HEK293 (cell line): ENCODE results near the gene CACNA1F.
A peak's percentile ranks its signal among the peaks of the same experiment; 100 is the strongest.

ENCODE experiments used
- EGR2 ChIP-seq: fragments of 450-650 bp; formaldehyde crosslinking; IDR thresholded peaks from 2 replicates; pipeline ENCODE4 v1.5.1; 2016; ENCODE audit warnings: low read depth, missing biosample characterization, missing genetic modification characterization
- GLIS1 ChIP-seq: fragments of 450-650 bp; formaldehyde crosslinking; IDR thresholded peaks from 2 replicates; pipeline ENCODE4 v1.5.1; 2016; ENCODE audit warnings: missing biosample characterization, missing genetic modification characterization
- IKZF3 ChIP-seq: fragments of 450-650 bp; IDR thresholded peaks from 2 replicates; pipeline ENCODE4 v1.5.0; 2018; ENCODE audit warnings: missing biosample characterization, mild to moderate bottlenecking, missing genetic modification characterization, moderate library complexity
- KLF9 ChIP-seq: fragments of 450-650 bp; formaldehyde crosslinking; IDR thresholded peaks from 2 replicates; pipeline ENCODE4 v1.5.1; 2016; ENCODE audit warnings: missing biosample characterization, missing genetic modification characterization, low read depth
- REPIN1 ChIP-seq: fragments of 450-650 bp; formaldehyde crosslinking; IDR thresholded peaks from 2 replicates; pipeline ENCODE4 v1.5.1; 2017; ENCODE audit warnings: missing biosample characterization, missing genetic modification characterization, low read depth
- SP3 ChIP-seq: fragments of 450-650 bp; formaldehyde crosslinking; IDR thresholded peaks from 2 replicates; pipeline ENCODE4 v1.5.1; 2016; ENCODE audit warnings: missing biosample characterization, missing genetic modification characterization
- SP7 ChIP-seq: fragments of 450-650 bp; formaldehyde crosslinking; IDR thresholded peaks from 2 replicates; pipeline ENCODE4 v1.5.1; 2016; ENCODE audit warnings: missing biosample characterization, missing genetic modification characterization
- ZBTB21 ChIP-seq: fragments of 450-650 bp; formaldehyde crosslinking; IDR thresholded peaks from 2 replicates; pipeline ENCODE4 v1.5.1; 2017; ENCODE audit warnings: missing biosample characterization, missing genetic modification characterization
- ZNF138 ChIP-seq: fragments of 450-650 bp; formaldehyde crosslinking; IDR thresholded peaks from 2 replicates; pipeline ENCODE4 v1.5.1; 2016; ENCODE audit warnings: missing biosample characterization, missing genetic modification characterization, borderline replicate concordance
- ZNF157 ChIP-seq: fragments of 450-650 bp; formaldehyde crosslinking; IDR thresholded peaks from 2 replicates; pipeline ENCODE4 v1.5.1; 2016; ENCODE audit warnings: missing biosample characterization, missing genetic modification characterization
- ZNF169 ChIP-seq: fragments of 450-650 bp; formaldehyde crosslinking; IDR thresholded peaks from 2 replicates; pipeline ENCODE4 v1.5.1; 2016; ENCODE audit warnings: missing biosample characterization, missing genetic modification characterization
- ZNF23 ChIP-seq: fragments of 450-650 bp; formaldehyde crosslinking; IDR thresholded peaks from 2 replicates; pipeline ENCODE4 v1.5.1; 2016; ENCODE audit warnings: missing biosample characterization, missing genetic modification characterization, borderline replicate concordance
- ZNF354C ChIP-seq: fragments of 450-650 bp; formaldehyde crosslinking; IDR thresholded peaks from 2 replicates; pipeline ENCODE4 v1.5.1; 2016; ENCODE audit warnings: missing biosample characterization, missing genetic modification characterization, low read depth, borderline replicate concordance
- ZNF394 ChIP-seq: fragments of 450-650 bp; formaldehyde crosslinking; IDR thresholded peaks from 2 replicates; pipeline ENCODE4 v1.5.1; 2016; ENCODE audit warnings: missing biosample characterization, missing genetic modification characterization, mild to moderate bottlenecking, moderate library complexity, borderline replicate concordance
- ZNF404 ChIP-seq: fragments of 450-650 bp; formaldehyde crosslinking; IDR thresholded peaks from 2 replicates; pipeline ENCODE4 v1.5.1; 2017; ENCODE audit warnings: missing biosample characterization, missing genetic modification characterization
- ZNF555 ChIP-seq: fragments of 450-650 bp; formaldehyde crosslinking; conservative IDR thresholded peaks from 2 replicates; pipeline ENCODE4 v1.5.1; 2017; ENCODE audit warnings: missing biosample characterization, mild to moderate bottlenecking, missing genetic modification characterization, inconsistent platforms
- ZNF561 ChIP-seq: fragments of 450-650 bp; IDR thresholded peaks from 2 replicates; pipeline ENCODE4 v1.5.1; 2018; ENCODE audit warnings: missing biosample characterization, missing genetic modification characterization, borderline replicate concordance
- ZNF585B ChIP-seq: fragments of 450-650 bp; formaldehyde crosslinking; IDR thresholded peaks from 2 replicates; pipeline ENCODE4 v1.5.1; 2016; ENCODE audit warnings: missing biosample characterization, missing genetic modification characterization
- ZNF610 ChIP-seq: fragments of 450-650 bp; formaldehyde crosslinking; IDR thresholded peaks from 2 replicates; pipeline ENCODE4 v1.5.1; 2016; ENCODE audit warnings: missing biosample characterization, missing genetic modification characterization, borderline replicate concordance
- ZNF670 ChIP-seq: fragments of 450-650 bp; formaldehyde crosslinking; IDR thresholded peaks from 2 replicates; pipeline ENCODE4 v1.5.1; 2016; ENCODE audit warnings: missing biosample characterization, missing genetic modification characterization, low read depth
- TF ChIP-seq, protein P1 (sequence below): fragments of 450-650 bp; formaldehyde crosslinking; IDR thresholded peaks from 2 replicates; pipeline ENCODE4 v1.5.1; 2016; ENCODE audit warnings: missing biosample characterization, missing genetic modification characterization
- TF ChIP-seq, protein P2 (sequence below): fragments of 450-650 bp; formaldehyde crosslinking; optimal IDR thresholded peaks from 2 replicates; pipeline ENCODE3; 2016; ENCODE audit warnings: missing biosample characterization, mild to moderate bottlenecking, missing genetic modification characterization
- TF ChIP-seq, protein P3 (sequence below): fragments of 450-650 bp; formaldehyde crosslinking; IDR thresholded peaks from 2 replicates; pipeline ENCODE4 v1.5.1; 2016; ENCODE audit warnings: missing biosample characterization, missing genetic modification characterization
- TF ChIP-seq, protein P4 (sequence below): fragments of 450-650 bp; formaldehyde crosslinking; IDR thresholded peaks from 2 replicates; pipeline ENCODE4 v1.5.1; 2016; ENCODE audit warnings: missing biosample characterization, missing genetic modification characterization
- TF ChIP-seq, protein P5 (sequence below): fragments of 450-650 bp; formaldehyde crosslinking; IDR thresholded peaks from 2 replicates; pipeline ENCODE4; 2016; ENCODE audit warnings: missing biosample characterization, missing genetic modification characterization
- TF ChIP-seq, protein P6 (sequence below): fragments of 450-650 bp; formaldehyde crosslinking; IDR thresholded peaks from 2 replicates; pipeline ENCODE4 v1.5.1; 2016; ENCODE audit warnings: missing biosample characterization, missing genetic modification characterization

CACNA1F gene

DNA sequence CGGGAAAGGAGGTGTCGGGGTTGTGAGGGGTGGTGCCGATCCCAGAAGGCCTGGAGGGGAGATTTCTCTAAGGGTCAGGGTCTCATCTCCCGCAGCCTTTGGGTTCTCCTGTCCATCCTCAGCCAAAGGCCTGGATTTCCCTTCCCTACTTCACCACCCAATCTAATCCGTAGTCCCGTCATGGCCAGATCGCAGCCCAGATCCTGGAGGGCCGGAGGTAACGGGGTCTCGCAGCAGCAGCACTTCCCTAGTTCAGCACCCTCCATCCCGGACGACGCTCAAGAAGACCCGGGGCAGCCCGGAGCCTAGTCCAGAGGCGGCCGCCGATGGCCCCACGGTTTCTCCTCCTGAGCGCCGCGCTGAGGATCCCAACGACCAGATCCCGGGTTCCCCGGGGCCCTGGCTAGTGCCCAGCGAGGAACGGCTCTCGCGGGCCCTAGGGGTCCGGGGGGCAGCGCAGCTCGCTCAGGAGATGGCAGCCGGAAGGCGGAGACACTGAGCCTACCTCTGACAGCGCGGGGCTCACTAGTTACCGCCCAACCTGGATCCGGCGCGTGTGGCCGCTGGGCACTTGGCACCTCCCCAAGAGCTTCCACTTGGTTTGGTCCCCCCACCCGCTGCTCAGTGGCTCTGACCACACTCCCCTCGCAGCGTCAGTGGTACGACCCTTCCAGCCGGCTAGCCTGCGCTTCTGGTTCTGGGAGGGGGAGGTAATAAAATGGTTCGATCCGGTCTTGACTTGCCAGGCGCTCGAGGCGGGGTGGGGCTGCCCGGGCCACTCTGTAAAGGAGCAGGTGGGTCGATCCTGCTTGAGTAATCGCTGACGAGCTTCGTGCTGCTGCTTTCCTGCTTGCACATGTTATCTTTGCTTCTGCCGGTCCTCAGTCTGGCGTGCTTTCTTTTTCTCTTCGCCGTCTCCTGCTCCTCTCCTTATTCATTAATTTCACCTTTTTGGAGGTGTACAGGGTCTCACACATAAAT, 66.9 kb downstream of the CACNA1F start (continued):
- TF ChIP-seq IKZF3 (tag by site-specific recombination) (0 out of 2 replicates have a peak, but pooled peaks have one; percentile 48), ZNF354C (tag by site-specific recombination) (no peak), EGR2 (0 out of 2 replicates have a peak, but pooled peaks have one; percentile 21), KLF9 (tag by site-specific recombination) (peak; percentile 60; the same call in 1 of the 2 replicates), ZNF561 (tag by site-specific recombination) (peak; percentile 50), ZNF404 (tag by site-specific recombination) (no peak), REPIN1 (no peak), ZNF169 (tag by site-specific recombination) (no peak), ZBTB21 (no peak), ZNF394 (tag by site-specific recombination) (peak; percentile 37; the same call in 1 of the 2 replicates), ZNF670 (tag by site-specific recombination) (no peak), ZNF610 (peak; percentile 66; the same call in 1 of the 2 replicates), ZNF23 (tag by site-specific recombination) (no peak), SP3 (peak; percentile 75), GLIS1 (tag by site-specific recombination) (peak; percentile 88), ZNF138 (tag by site-specific recombination) (no peak), ZNF157 (tag by site-specific recombination) (no peak), SP7 (tag by site-specific recombination) (peak; percentile 85; the same call in 1 of the 2 replicates), ZNF585B (tag by site-specific recombination) (no peak), ZNF555 (tag by site-specific recombination) (no peak)
- TF ChIP-seq, protein P1, sequence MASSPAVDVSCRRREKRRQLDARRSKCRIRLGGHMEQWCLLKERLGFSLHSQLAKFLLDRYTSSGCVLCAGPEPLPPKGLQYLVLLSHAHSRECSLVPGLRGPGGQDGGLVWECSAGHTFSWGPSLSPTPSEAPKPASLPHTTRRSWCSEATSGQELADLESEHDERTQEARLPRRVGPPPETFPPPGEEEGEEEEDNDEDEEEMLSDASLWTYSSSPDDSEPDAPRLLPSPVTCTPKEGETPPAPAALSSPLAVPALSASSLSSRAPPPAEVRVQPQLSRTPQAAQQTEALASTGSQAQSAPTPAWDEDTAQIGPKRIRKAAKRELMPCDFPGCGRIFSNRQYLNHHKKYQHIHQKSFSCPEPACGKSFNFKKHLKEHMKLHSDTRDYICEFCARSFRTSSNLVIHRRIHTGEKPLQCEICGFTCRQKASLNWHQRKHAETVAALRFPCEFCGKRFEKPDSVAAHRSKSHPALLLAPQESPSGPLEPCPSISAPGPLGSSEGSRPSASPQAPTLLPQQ: peak; percentile 89
- TF ChIP-seq, protein P2, sequence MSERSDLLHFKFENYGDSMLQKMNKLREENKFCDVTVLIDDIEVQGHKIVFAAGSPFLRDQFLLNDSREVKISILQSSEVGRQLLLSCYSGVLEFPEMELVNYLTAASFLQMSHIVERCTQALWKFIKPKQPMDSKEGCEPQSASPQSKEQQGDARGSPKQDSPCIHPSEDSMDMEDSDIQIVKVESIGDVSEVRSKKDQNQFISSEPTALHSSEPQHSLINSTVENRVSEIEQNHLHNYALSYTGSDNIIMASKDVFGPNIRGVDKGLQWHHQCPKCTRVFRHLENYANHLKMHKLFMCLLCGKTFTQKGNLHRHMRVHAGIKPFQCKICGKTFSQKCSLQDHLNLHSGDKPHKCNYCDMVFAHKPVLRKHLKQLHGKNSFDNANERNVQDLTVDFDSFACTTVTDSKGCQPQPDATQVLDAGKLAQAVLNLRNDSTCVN: peak; percentile 85
- TF ChIP-seq, protein P3, sequence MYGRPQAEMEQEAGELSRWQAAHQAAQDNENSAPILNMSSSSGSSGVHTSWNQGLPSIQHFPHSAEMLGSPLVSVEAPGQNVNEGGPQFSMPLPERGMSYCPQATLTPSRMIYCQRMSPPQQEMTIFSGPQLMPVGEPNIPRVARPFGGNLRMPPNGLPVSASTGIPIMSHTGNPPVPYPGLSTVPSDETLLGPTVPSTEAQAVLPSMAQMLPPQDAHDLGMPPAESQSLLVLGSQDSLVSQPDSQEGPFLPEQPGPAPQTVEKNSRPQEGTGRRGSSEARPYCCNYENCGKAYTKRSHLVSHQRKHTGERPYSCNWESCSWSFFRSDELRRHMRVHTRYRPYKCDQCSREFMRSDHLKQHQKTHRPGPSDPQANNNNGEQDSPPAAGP (tag by site-specific recombination): peak; percentile 88
- TF ChIP-seq, protein P4, sequence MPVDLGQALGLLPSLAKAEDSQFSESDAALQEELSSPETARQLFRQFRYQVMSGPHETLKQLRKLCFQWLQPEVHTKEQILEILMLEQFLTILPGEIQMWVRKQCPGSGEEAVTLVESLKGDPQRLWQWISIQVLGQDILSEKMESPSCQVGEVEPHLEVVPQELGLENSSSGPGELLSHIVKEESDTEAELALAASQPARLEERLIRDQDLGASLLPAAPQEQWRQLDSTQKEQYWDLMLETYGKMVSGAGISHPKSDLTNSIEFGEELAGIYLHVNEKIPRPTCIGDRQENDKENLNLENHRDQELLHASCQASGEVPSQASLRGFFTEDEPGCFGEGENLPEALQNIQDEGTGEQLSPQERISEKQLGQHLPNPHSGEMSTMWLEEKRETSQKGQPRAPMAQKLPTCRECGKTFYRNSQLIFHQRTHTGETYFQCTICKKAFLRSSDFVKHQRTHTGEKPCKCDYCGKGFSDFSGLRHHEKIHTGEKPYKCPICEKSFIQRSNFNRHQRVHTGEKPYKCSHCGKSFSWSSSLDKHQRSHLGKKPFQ (tag by site-specific recombination): no peak; the same call in 1 of the 2 replicates
- TF ChIP-seq, protein P5, sequence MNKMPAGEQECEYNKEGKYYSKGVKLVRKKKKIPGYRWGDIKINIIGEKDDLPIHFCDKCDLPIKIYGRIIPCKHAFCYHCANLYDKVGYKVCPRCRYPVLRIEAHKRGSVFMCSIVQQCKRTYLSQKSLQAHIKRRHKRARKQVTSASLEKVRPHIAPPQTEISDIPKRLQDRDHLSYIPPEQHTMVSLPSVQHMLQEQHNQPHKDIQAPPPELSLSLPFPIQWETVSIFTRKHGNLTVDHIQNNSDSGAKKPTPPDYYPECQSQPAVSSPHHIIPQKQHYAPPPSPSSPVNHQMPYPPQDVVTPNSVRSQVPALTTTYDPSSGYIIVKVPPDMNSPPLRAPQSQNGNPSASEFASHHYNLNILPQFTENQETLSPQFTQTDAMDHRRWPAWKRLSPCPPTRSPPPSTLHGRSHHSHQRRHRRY: no peak
- TF ChIP-seq, protein P6, sequence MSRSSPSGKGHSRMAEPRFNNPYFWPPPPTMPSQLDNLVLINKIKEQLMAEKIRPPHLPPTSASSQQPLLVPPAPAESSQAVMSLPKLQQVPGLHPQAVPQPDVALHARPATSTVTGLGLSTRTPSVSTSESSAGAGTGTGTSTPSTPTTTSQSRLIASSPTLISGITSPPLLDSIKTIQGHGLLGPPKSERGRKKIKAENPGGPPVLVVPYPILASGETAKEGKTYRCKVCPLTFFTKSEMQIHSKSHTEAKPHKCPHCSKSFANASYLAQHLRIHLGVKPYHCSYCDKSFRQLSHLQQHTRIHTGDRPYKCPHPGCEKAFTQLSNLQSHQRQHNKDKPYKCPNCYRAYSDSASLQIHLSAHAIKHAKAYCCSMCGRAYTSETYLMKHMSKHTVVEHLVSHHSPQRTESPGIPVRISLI (tag by site-specific recombination): no peak
